ENCODE measurements around the gene HPS4. TPM values are rescaled to one million over a fixed set of nuclear protein-coding genes. Genes with fewer than 3 reads are reported as not detected.
A peak's percentile ranks its signal among the peaks of the same experiment; 100 is the strongest.

The HPS4 gene
- total RNA-seq, 4 donors from 2014 or later, result 7.0 to 13.9 (median 10.5) TPM

- Histone ChIP-seq H3K4me1 (peaks cover 0 to 7% of the 10 kb centered on the region in 2 donors), H3K36me3 (peaks cover 0 to 38% of the 10 kb centered on the region in 2 donors), H3K27ac (no peak overlapping the region), H3K27me3 (no peaks in the 10 kb centered on the region), H3K4me3 (no peak overlapping the region), H3K9me3 (no peaks in the 10 kb centered on the region)
- no peak for TF ChIP-seq POLR2A (IDR thresholded peaks at IDR 0.05)
- TF ChIP-seq CTCF (IDR thresholded peaks at IDR 0.05 in 4 of 5, conservative IDR thresholded peaks at IDR 0.05 in 1 of 5), result no peak
- ATAC-seq, result no peak
- in situ Hi-C loops (cut with MboI; ENCODE audit: low sequenced_read_pairs in 4 of 4) (no loop called here), intact Hi-C loops (cut with DNase I; ENCODE audit: low total_unique reads) (no loop called here)
- DNase-seq, result no peak
These were observed 25.8 kb downstream of the HPS4 start for GRCh38 chr22:26457661-26458272.

GRCh38 chr22:26453812-26454500, 29.6 kb downstream of the HPS4 start:
- Histone ChIP-seq H3K36me3 (peaks cover 0 to 46% of the 10 kb centered on the region in 2 donors), H3K4me3 (no peak overlapping the region), H3K9me3 (no peaks in the 10 kb centered on the region), H3K27ac (no peak overlapping the region), H3K27me3 (no peaks in the 10 kb centered on the region), H3K4me1 (peaks cover 0 to 7% of the 10 kb centered on the region in 2 donors)
- ATAC-seq (no peak), DNase-seq (no peak)
- in situ Hi-C loops (cut with MboI; ENCODE audit: low sequenced_read_pairs in 4 of 4), result no loop called here
- TF ChIP-seq CTCF (IDR thresholded peaks at IDR 0.05 in 4 of 5, conservative IDR thresholded peaks at IDR 0.05 in 1 of 5) (no peak), POLR2A (IDR thresholded peaks at IDR 0.05) (no peak)
- intact Hi-C loops (cut with DNase I; ENCODE audit: low total_unique reads), result no loop called here

GRCh38 chr22:26453216-26453615, 30.4 kb downstream of the HPS4 start:
- peak in 1 of 2 donors; percentile 24 for ATAC-seq
- no peak overlapping the region for H3K4me3 ChIP-seq
- in situ Hi-C loops (cut with MboI; ENCODE audit: low sequenced_read_pairs in 4 of 4) (no loop called here), intact Hi-C loops (cut with DNase I; ENCODE audit: low total_unique reads) (no loop called here)
- peaks cover 0 to 41% of the 10 kb centered on the region in 2 donors for H3K36me3 ChIP-seq
- no peak for DNase-seq
- TF ChIP-seq POLR2A (IDR thresholded peaks at IDR 0.05) (no peak), CTCF (IDR thresholded peaks at IDR 0.05 in 4 of 5, conservative IDR thresholded peaks at IDR 0.05 in 1 of 5) (no peak)
- H3K27me3 ChIP-seq, result no peaks in the 10 kb centered on the region
- peaks cover 0 to 7% of the 10 kb centered on the region in 2 donors for H3K4me1 ChIP-seq
- H3K27ac ChIP-seq, result no peak overlapping the region
- no peaks in the 10 kb centered on the region for H3K9me3 ChIP-seq

- no peak for DNase-seq
- no peak for TF ChIP-seq POLR2A (IDR thresholded peaks at IDR 0.05)
- TF ChIP-seq CTCF (IDR thresholded peaks at IDR 0.05 in 4 of 5, conservative IDR thresholded peaks at IDR 0.05 in 1 of 5), result no peak
- no peak for ATAC-seq
- H3K4me1 ChIP-seq, result peaks cover 0 to 7% of the 10 kb centered on the region in 2 donors
- intact Hi-C loops (cut with DNase I; ENCODE audit: low total_unique reads) (no loop called here), in situ Hi-C loops (cut with MboI; ENCODE audit: low sequenced_read_pairs in 4 of 4) (no loop called here)
- H3K27ac ChIP-seq, result no peak overlapping the region
- no peaks in the 10 kb centered on the region for H3K9me3 ChIP-seq
- no peak overlapping the region for H3K4me3 ChIP-seq
- no peaks in the 10 kb centered on the region for H3K27me3 ChIP-seq
- H3K36me3 ChIP-seq, result peaks cover 0 to 34% of the 10 kb centered on the region in 2 donors
These were observed 31.2 kb downstream of the HPS4 start for GRCh38 chr22:26452236-26453016.
